Nucleus accumbens (tissue), 56 donors: ENCODE data around the gene KCNQ4.

Experiments used
- DNase-seq, 56 donors: peaks; one replicate each; lab custom pipeline; 2025; lab: John Stamatoyannopoulos, UW

Gene KCNQ4

GRCh38 chr1:40783001-40783905 is at the start of gene KCNQ4:
TSS of gene KCNQ4 (plus strand) at chr1:40783787. CDS start at chr1:40784094, 307 bp downstream.
- peak in 17 of 56 donors; percentile 7 to 72 (median 31) for DNase-seq

DNA sequence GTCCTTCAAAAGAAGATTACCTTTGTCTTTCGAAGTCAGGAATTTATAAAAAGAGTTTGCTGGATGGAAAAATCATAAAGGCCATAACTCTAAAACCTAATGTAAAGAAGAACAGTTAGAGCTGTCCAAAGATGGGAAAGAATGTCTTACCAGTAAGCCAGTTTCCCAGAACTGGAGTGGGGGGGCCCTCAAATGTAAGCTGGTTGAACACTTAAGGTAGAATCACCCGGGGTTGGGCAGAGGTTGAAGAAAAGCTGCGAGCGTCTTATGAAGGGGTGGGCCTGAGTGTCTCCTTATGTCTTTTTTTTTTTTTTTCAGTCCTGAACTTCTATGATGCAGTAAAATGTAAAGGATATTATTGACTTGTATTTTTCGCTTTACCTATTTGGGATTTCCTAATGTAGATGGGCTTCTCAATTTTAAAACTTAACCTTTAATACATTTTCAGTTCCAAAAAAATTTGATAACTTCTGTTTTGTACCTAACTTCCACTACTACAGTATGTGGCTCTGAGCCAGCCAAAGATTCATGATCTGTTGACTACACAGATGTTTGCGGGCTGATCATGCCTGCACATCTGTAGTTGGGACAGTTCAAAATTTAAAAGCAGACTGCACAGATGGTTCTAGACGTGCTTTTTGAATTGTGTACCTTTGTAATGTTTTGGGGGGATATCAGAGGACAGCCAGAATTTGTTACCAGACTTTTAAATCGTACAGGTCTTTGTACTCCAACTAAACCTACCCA is 48.5 kb upstream of the KCNQ4 start:
- no peak for DNase-seq

GRCh38 chr1:40736085-40736531 is 47.5 kb upstream of the KCNQ4 start:
- DNase-seq = peak in 5 of 56 donors; percentile 9 to 44 (median 15)

DNA sequence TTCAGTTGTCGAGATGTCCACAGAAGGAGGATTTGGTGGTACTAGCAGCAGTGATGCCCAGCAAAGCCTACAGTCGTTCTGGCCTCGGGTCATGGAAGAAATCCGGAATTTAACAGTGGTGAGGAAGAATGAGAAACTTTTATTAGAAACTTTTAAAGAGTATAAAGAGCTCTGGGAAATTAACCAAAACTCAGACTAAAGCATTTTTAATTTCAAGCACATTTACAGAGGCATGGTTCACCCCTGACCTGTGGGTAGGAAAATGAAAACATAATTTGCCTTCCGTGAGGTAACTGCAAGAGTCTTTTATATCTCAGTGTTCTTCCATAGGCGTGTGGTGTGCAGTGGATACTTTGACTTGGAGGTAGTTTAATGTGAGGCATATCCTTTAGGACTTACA is 44.8 kb upstream of the KCNQ4 start:
- no peak for DNase-seq

DNA sequence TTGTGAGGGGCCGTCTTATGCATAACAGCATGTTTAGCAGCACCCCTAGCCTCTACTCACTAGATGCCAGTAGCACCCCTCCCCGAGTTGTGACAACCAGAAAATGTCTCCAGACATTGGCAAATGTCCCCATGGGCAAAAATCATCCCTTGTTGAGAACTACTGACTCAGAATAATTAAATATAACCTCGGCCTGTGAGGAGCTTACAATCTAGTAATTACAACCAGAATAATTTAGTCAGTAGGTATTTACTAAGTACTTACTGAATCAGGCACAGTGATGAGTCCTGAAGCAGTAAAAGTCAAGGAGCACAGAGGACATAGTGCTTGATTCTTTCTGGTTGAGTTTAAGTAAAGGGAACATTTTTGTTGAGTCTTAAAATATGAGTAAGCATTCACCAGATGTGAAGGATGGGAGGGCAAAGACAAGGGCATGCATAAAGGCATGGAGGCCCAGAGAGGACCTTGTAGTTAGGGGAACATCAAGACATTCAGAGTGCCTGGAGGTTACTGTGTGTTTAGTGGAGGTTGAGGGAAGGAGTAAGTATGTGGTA is 44.1 kb upstream of the KCNQ4 start:
- no peak for DNase-seq

DNA sequence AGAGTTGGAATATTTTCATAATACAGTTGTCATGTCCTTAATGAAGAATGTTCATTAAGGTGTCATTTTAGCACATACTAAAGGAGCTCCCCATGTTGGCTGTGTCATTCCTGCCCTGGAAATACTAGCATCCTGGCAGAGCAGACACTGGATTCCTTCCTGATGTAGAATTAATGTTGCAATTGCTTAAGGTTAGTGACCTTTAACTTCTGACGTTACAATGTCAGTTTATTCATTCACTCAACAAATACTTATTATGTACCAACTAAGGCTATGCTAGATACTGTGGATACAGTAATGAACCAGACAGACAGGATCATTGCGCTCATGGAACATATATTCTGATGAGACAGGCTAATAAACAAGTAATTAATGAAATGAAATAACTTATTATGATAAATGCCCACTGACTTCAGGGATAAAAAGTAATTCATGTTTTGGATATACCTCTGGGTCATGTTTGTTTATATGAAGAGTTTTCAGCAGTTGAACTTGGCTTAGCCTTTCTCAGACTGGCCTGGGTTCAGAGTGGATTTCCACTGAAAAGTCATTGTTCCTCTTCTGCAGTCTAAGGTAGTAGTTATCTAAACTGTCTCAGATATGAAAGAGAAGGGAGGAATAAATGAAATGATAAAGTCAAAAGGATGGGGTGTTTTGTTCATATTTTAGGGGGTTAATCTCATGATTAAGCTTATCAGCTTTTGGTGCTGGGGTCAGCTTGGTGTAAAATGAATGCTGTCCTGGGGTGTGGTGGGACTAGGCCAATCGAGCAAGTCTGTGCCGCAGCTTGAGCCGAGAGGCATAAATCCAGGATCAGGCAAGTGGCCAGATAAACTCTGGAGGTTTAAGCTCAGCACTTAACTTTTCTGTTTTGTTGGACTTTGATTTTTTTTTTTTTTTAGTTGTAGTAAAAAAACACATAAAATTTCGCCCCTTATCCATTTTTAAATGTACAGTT is 43.3 kb upstream of the KCNQ4 start:
- no peak for DNase-seq

DNA sequence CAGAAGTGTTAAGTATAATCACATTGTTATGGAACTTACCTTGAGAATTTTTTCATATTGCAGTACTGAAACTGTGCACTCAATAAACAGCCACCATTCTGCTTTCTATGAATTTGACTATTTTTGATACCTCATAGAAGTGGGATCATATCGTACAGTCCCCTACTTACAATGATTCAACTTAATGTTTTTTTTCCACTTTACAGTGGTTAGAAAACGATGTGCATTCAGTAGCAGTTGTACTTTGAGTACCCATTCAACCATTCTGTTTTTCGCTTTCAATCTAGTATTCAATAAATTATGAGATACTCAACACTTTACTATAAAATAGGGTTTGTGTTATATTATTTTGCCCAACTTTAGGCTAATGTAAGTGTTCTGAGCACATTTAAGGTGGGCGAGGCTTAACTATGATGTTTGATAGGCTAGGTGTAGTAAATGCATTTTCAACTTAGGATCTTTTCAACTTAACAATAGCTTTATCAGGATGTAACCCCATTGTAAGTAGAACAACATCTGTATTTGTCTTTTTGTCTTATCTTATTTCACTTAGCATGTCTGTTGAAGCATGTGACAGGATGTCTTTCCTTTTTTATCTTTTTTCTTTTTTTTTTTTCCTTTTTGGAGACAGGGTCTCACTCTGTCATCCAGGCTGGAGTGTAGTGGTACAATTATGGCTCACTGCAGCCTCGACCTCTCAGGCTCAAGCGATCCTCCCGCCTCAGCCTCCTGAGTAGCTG is 42.4 kb upstream of the KCNQ4 start:
- no peak for DNase-seq

GRCh38 chr1:40742363-40743061 is 41.1 kb upstream of the KCNQ4 start:
- DNase-seq = no peak

GRCh38 chr1:40743452-40743851 is 40.1 kb upstream of the KCNQ4 start:
- DNase-seq = no peak

DNA sequence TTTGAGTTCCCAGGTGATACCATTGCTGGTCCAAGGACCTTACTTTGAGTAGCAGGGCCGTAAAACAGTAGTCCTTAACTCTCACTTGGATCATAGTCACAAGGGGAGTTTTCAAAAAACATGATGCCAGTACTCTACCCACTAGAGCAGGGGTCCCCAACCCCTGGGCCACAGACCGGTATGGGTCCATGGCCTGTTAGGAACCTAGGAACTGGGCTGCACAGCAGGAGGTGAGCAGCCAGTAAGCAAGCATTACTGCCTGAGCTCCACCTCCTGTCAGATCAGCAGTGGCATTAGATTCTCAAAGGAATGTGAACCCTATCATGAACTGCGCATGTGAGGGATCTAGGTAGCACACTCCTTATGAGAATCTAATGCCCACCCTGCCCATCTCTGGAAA is 39.7 kb upstream of the KCNQ4 start:
- no peak for DNase-seq

- DNase-seq = no peak
These were observed 38.4 kb upstream of the KCNQ4 start for GRCh38 chr1:40745176-40745575.

DNA sequence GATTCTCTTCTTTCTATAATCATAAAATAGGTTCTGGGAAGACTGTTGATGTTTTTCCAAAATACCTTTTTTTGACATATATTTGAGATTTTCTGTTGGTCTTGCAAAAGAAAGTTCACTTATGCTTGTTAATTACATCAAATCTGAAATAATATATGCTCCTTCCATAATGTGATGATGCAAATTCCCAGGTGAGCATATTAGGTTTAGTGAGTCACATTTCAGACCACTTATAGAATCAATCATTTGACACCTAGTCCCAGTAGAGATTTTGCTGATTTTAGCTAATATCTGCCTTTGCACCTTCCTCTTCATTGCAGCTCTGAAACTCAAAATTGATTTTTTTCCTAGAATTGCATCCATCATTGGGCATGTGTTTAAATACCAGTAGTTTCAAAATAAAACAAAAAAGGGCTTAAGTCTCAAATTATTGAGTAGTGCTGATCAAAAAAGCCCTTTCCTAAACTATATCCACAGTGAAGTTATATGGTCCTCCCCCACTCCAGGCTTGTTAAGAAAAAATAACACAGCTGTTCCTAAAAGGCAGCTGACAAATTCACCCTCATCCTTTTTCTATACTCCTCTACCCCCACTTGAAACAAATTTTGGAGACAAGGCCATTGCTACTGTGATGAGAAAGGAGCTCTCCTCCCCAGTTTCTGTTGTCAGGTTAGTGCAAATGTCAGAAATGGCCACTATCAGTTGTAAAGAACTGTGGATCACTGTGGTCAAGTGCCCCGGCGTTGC is 37.1 kb upstream of the KCNQ4 start:
- DNase-seq = no peak

- no peak for DNase-seq
These were observed 34.5 kb upstream of the KCNQ4 start for GRCh38 chr1:40748841-40749718.

- no peak for DNase-seq
These were observed 33.8 kb upstream of the KCNQ4 start for GRCh38 chr1:40749817-40750216.

DNA sequence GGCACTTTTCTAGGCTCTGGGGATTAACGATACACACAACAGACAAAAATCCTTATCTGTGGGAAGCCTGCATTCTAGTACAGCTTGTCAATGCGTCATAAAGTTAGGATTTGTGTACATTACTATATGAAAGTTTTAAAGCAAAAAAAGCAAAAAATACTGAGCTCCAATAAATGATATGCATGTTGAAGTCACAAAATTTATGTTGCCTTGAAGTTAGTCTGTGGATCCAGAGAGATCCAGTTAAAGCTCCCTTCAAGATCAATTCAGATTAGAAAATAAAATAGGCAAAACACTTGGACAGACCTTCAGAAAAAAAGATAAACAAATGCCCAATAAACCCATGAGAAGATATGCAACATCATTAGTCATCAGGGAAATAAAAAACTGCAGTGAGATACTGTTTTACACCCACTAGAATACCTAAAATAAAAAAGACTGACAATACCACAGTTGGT is 33.1 kb upstream of the KCNQ4 start:
- no peak for DNase-seq

DNA sequence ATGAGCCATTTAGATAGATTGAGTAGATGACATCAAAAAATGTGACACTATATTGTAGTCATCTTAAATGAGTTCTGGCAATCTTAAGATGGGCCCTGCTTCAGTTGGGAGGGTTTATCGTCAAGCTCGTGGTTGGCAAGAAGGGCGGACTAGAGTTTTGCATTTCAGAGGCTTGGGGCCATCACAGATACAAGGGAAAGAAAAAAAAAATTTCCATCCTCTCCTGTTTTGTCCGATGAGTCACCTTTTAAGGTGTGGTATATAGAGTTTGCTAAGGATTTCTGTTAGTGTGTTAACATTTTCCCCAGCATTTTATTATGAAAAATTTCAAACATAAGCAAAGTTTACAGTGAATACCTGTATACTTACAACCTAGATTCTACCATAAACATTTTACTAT is 31.8 kb upstream of the KCNQ4 start:
- no peak for DNase-seq
